NCI-H526 treated with DMSO at 0.1 percent for 48 hours (cell line): ENCODE results near the gene CDC23.
A peak's percentile ranks its signal among the peaks of the same experiment; 100 is the strongest.

Source experiments
- DNase-seq: peaks from one replicate; lab custom pipeline; 2025; lab: John Stamatoyannopoulos, UW

Gene CDC23

DNA sequence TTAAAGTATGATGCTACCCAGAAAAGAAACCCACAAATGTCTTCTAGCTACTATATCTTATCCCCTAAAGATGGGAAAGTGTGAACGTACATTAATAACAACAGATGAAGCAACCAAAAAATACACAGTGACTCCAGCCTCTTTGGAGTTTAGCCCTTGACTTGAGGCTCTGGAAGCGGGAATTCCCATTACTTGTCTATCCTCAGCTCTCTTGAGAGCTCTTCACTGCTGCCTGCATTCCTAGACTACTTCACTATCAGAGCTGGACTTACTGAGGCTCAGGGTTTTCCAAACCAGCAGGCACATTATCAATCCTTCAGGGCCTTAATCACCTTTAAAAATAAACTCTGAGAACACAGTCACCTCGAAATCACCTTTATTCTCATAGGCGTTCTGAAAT lies 72.9 kb downstream of the CDC23 start:
- DNase-seq, result no peak

DNA sequence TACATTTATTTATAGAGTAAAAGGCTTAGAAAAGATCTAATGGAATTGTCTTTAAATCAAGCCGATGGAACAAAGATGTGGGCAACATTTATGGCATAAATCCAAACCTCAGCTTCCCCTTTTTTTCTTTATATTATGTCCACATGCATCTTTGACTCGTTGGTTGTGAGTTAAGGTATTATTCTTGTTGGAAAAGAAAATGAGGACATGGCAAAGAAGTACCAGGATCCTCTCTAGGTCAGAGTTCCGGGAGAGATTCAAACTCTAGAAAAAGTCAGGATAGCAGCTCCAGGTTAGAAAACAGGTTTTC lies 73.4 kb downstream of the CDC23 start:
- no peak for DNase-seq

DNA sequence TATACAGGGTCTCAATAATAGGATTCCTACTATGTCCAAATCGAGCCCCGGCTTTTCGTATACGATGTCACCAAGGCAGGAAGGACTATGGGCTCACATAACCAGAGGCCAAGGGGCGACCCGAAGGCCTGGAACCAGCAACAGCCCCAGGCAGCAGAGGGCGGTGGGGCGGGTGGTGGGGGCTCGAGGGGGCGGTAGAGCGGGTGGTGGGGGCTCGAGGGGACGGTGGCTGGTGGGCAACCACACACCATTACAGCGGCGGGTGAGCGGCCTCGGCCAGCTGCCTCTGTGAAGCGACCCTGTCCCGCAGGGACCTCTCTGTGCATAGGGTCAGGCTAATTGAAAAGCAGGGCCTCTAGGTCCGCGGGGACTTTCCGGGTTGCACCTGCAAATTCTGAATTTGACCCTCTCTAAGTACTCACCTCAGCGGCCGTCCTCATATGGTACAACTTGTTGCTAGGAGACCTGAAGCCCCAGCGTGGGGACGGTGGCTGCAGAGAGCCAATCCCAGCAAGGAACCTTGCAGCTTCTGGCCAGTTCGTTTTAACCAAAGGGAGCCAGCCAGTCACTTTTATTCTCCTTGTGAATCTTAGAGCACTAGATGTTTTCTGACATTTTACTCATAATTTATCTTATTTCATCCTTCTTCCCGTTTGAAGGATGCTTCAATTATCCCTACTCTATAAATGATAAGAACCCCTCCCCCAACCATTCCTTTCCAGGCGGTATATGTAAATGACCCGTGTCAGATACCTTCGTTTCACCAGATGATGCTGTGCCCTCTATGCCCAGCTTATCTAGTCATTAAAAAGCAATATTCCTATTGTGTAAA lies 74.0 kb downstream of the CDC23 start, which contains the start of gene NME5:
NME5 (minus strand) TSS at position 480 of the 832 bp plus-strand sequence. CDS start 648 bp downstream, outside the sequence.
- DNase-seq, result peak; percentile 71
